ENCODE results near the gene PRKAG2.
A peak's percentile ranks its signal among the peaks of the same experiment; 100 is the strongest.

The PRKAG2 gene

GRCh38 chr7:151585744-151586393 is 291.0 kb downstream of the PRKAG2 start:
- Histone ChIP-seq H3K18ac (ENCODE audit: low read length) (no peak overlapping the region), H2AK5ac (ENCODE audit: low read length) (no peak overlapping the region), H3K9ac (ENCODE audit: low read length) (no peak overlapping the region), H3K9me3 (ENCODE audit: insufficient read depth, low read depth, low read length) (peaks cover 2% of the 10 kb centered on the region), H4K8ac (ENCODE audit: low read depth, low read length) (no peak overlapping the region), H3K23ac (ENCODE audit: low read length) (no peak overlapping the region), H3K79me1 (ENCODE audit: low read length) (no peaks in the 10 kb centered on the region), H3K4me1 (ENCODE audit: control insufficient read depth in 1 of 2, insufficient read depth in 2 of 2, low read length in 2 of 2) (no peaks in the 10 kb centered on the region), H2BK120ac (ENCODE audit: insufficient read depth, low read length, poor library complexity) (no peak overlapping the region), H2BK5ac (ENCODE audit: low read depth, low read length, poor library complexity) (no peak overlapping the region), H3K79me2 (ENCODE audit: control insufficient read depth, insufficient read depth, low read length, poor library complexity) (no peaks in the 10 kb centered on the region), H4K91ac (ENCODE audit: low read depth, low read length) (no peak overlapping the region), H2BK12ac (ENCODE audit: low read length) (no peak overlapping the region), H3K4ac (ENCODE audit: low read depth, low read length) (no peak overlapping the region), H4K12ac (ENCODE audit: low read depth, low read length) (no peak overlapping the region), H3K27me3 (ENCODE audit: insufficient read depth, low read length) (no peaks in the 10 kb centered on the region), H3K36me3 (ENCODE audit: control insufficient read depth in 1 of 2, insufficient read depth in 2 of 2, low read length in 2 of 2) (peaks cover 3 to 4% of the 10 kb centered on the region in 2 experiments), H3K27ac (ENCODE audit: low read depth, low read length) (no peak overlapping the region), H3K14ac (ENCODE audit: low read length) (no peak overlapping the region), H2AFZ (ENCODE audit: insufficient read depth, low read length, poor library complexity) (no peak overlapping the region), H3K4me3 (ENCODE audit: low read depth, low read length) (no peak overlapping the region), H3K4me2 (ENCODE audit: low read length) (no peak overlapping the region)
- DNase-seq = no peak
- no CpG with 5 or more reads among the region's 18 CpGs for WGBS (ENCODE audit: extremely low coverage, insufficient coverage, insufficient read length)

GRCh38 chr7:151581741-151582140 is 295.2 kb downstream of the PRKAG2 start:
- peaks cover 4 to 5% of the 10 kb centered on the region in 2 experiments for H3K36me3 ChIP-seq (ENCODE audit: control insufficient read depth in 1 of 2, insufficient read depth in 2 of 2, low read length in 2 of 2)
- H3K79me2 ChIP-seq (ENCODE audit: control insufficient read depth, insufficient read depth, low read length, poor library complexity) = no peaks in the 10 kb centered on the region
- no peak overlapping the region for H3K23ac ChIP-seq (ENCODE audit: low read length)
- H3K4me3 ChIP-seq (ENCODE audit: low read depth, low read length) = no peak overlapping the region
- H3K79me1 ChIP-seq (ENCODE audit: low read length) = no peaks in the 10 kb centered on the region
- WGBS (ENCODE audit: extremely low coverage, insufficient coverage, insufficient read length) = no CpG with 5 or more reads among the region's 8 CpGs
- H4K8ac ChIP-seq (ENCODE audit: low read depth, low read length) = no peak overlapping the region
- no peaks in the 10 kb centered on the region for H3K4me1 ChIP-seq (ENCODE audit: control insufficient read depth in 1 of 2, insufficient read depth in 2 of 2, low read length in 2 of 2)
- no peak overlapping the region for H3K18ac ChIP-seq (ENCODE audit: low read length)
- no peak overlapping the region for H3K9ac ChIP-seq (ENCODE audit: low read length)
- H2BK12ac ChIP-seq (ENCODE audit: low read length) = no peak overlapping the region
- H2AK5ac ChIP-seq (ENCODE audit: low read length) = no peak overlapping the region
- no peak overlapping the region for H2AFZ ChIP-seq (ENCODE audit: insufficient read depth, low read length, poor library complexity)
- no peak overlapping the region for H3K27ac ChIP-seq (ENCODE audit: low read depth, low read length)
- H2BK120ac ChIP-seq (ENCODE audit: insufficient read depth, low read length, poor library complexity) = no peak overlapping the region
- no peak overlapping the region for H2BK5ac ChIP-seq (ENCODE audit: low read depth, low read length, poor library complexity)
- no peak overlapping the region for H3K4me2 ChIP-seq (ENCODE audit: low read length)
- no peak overlapping the region for H4K12ac ChIP-seq (ENCODE audit: low read depth, low read length)
- H3K9me3 ChIP-seq (ENCODE audit: insufficient read depth, low read depth, low read length) = peaks cover 2% of the 10 kb centered on the region
- H3K4ac ChIP-seq (ENCODE audit: low read depth, low read length) = no peak overlapping the region
- H3K14ac ChIP-seq (ENCODE audit: low read length) = no peak overlapping the region
- no peaks in the 10 kb centered on the region for H3K27me3 ChIP-seq (ENCODE audit: insufficient read depth, low read length)
- no peak for DNase-seq
- no peak overlapping the region for H4K91ac ChIP-seq (ENCODE audit: low read depth, low read length)

GRCh38 chr7:151579644-151580043 is 297.3 kb downstream of the PRKAG2 start:
- no peaks in the 10 kb centered on the region for H3K27me3 ChIP-seq (ENCODE audit: insufficient read depth, low read length)
- H2AK5ac ChIP-seq (ENCODE audit: low read length) = no peak overlapping the region
- H2BK12ac ChIP-seq (ENCODE audit: low read length) = no peak overlapping the region
- H3K18ac ChIP-seq (ENCODE audit: low read length) = no peak overlapping the region
- H3K36me3 ChIP-seq (ENCODE audit: control insufficient read depth in 1 of 2, insufficient read depth in 2 of 2, low read length in 2 of 2) = peaks cover 0 to 2% of the 10 kb centered on the region in 2 experiments
- no peak overlapping the region for H3K4me3 ChIP-seq (ENCODE audit: low read depth, low read length)
- no peak overlapping the region for H3K9ac ChIP-seq (ENCODE audit: low read length)
- no peak overlapping the region for H3K14ac ChIP-seq (ENCODE audit: low read length)
- H4K12ac ChIP-seq (ENCODE audit: low read depth, low read length) = no peak overlapping the region
- no peak overlapping the region for H4K91ac ChIP-seq (ENCODE audit: low read depth, low read length)
- no peak overlapping the region for H3K23ac ChIP-seq (ENCODE audit: low read length)
- H3K4me1 ChIP-seq (ENCODE audit: control insufficient read depth in 1 of 2, insufficient read depth in 2 of 2, low read length in 2 of 2) = no peaks in the 10 kb centered on the region
- H2AFZ ChIP-seq (ENCODE audit: insufficient read depth, low read length, poor library complexity) = no peak overlapping the region
- H3K27ac ChIP-seq (ENCODE audit: low read depth, low read length) = no peak overlapping the region
- no peaks in the 10 kb centered on the region for H3K79me2 ChIP-seq (ENCODE audit: control insufficient read depth, insufficient read depth, low read length, poor library complexity)
- no peak overlapping the region for H3K4ac ChIP-seq (ENCODE audit: low read depth, low read length)
- H3K4me2 ChIP-seq (ENCODE audit: low read length) = no peak overlapping the region
- H2BK5ac ChIP-seq (ENCODE audit: low read depth, low read length, poor library complexity) = no peak overlapping the region
- DNase-seq = no peak
- no peak overlapping the region for H2BK120ac ChIP-seq (ENCODE audit: insufficient read depth, low read length, poor library complexity)
- no peaks in the 10 kb centered on the region for H3K79me1 ChIP-seq (ENCODE audit: low read length)
- no CpG with 5 or more reads among the region's 2 CpGs for WGBS (ENCODE audit: extremely low coverage, insufficient coverage, insufficient read length)
- peaks cover 2% of the 10 kb centered on the region for H3K9me3 ChIP-seq (ENCODE audit: insufficient read depth, low read depth, low read length)
- no peak overlapping the region for H4K8ac ChIP-seq (ENCODE audit: low read depth, low read length)

- no peaks in the 10 kb centered on the region for H3K27me3 ChIP-seq (ENCODE audit: insufficient read depth, low read length)
- no peak overlapping the region for H3K4ac ChIP-seq (ENCODE audit: low read depth, low read length)
- no peak overlapping the region for H2BK12ac ChIP-seq (ENCODE audit: low read length)
- H3K4me2 ChIP-seq (ENCODE audit: low read length) = no peak overlapping the region
- H3K79me1 ChIP-seq (ENCODE audit: low read length) = no peaks in the 10 kb centered on the region
- no peak overlapping the region for H2BK120ac ChIP-seq (ENCODE audit: insufficient read depth, low read length, poor library complexity)
- H3K9ac ChIP-seq (ENCODE audit: low read length) = no peak overlapping the region
- H3K14ac ChIP-seq (ENCODE audit: low read length) = no peak overlapping the region
- no peak overlapping the region for H4K8ac ChIP-seq (ENCODE audit: low read depth, low read length)
- H3K36me3 ChIP-seq (ENCODE audit: control insufficient read depth in 1 of 2, insufficient read depth in 2 of 2, low read length in 2 of 2) = peaks cover 0 to 4% of the 10 kb centered on the region in 2 experiments
- no peak overlapping the region for H3K4me3 ChIP-seq (ENCODE audit: low read depth, low read length)
- no CpG with 5 or more reads among the region's 7 CpGs for WGBS (ENCODE audit: extremely low coverage, insufficient coverage, insufficient read length)
- DNase-seq = peak; percentile 10 to 73
- H3K27ac ChIP-seq (ENCODE audit: low read depth, low read length) = no peak overlapping the region
- no peaks in the 10 kb centered on the region for H3K9me3 ChIP-seq (ENCODE audit: insufficient read depth, low read depth, low read length)
- H3K18ac ChIP-seq (ENCODE audit: low read length) = no peak overlapping the region
- no peak overlapping the region for H2AFZ ChIP-seq (ENCODE audit: insufficient read depth, low read length, poor library complexity)
- no peak overlapping the region for H4K91ac ChIP-seq (ENCODE audit: low read depth, low read length)
- no peak overlapping the region for H2BK5ac ChIP-seq (ENCODE audit: low read depth, low read length, poor library complexity)
- H3K23ac ChIP-seq (ENCODE audit: low read length) = no peak overlapping the region
- H3K79me2 ChIP-seq (ENCODE audit: control insufficient read depth, insufficient read depth, low read length, poor library complexity) = no peaks in the 10 kb centered on the region
- no peak overlapping the region for H2AK5ac ChIP-seq (ENCODE audit: low read length)
- no peaks in the 10 kb centered on the region for H3K4me1 ChIP-seq (ENCODE audit: control insufficient read depth in 1 of 2, insufficient read depth in 2 of 2, low read length in 2 of 2)
- no peak overlapping the region for H4K12ac ChIP-seq (ENCODE audit: low read depth, low read length)
Measured at GRCh38 chr7:151575410-151575809, 301.5 kb downstream of the PRKAG2 start.

Data from trophoblast cell (in vitro differentiated cells and primary cell).